GM12878 (cell line): Measurements from ENCODE around the gene MAP3K5.

ENCODE experiments used
- CHD2 ChIP-seq: IDR thresholded peaks from 2 replicates; pipeline ENCODE4 v1.6.1; 2011; ENCODE audit warnings: low read depth, low read length, improper control_type of control experiment, borderline replicate concordance
- CREB1 ChIP-seq: IDR thresholded peaks from 2 replicates; pipeline ENCODE4 v1.6.1; 2012; ENCODE audit warnings: low read depth, mild to moderate bottlenecking, inconsistent platforms
- GABPA ChIP-seq: IDR thresholded peaks from 2 replicates; pipeline ENCODE4 v1.6.1; 2014; ENCODE audit warnings: antibody characterized with exemption, low read depth, mild to moderate bottlenecking, inconsistent platforms
- GATAD2B ChIP-seq: fragments of 450-650 bp; conservative IDR thresholded peaks from 2 replicates; pipeline ENCODE4 v1.6.1; 2017; ENCODE audit warnings: low read depth, mild to moderate bottlenecking, moderate library complexity
- IRF4 ChIP-seq: IDR thresholded peaks from 2 replicates; pipeline ENCODE4 v1.6.1; 2011; ENCODE audit warnings: low read depth, low read length
- NRF1 ChIP-seq: conservative IDR thresholded peaks from 2 replicates; pipeline ENCODE4 v1.6.1; 2011; ENCODE audit warnings: mild to moderate bottlenecking, low read depth, low read length, improper control_type of control experiment
- POLR2AphosphoS5 ChIP-seq: IDR thresholded peaks from 2 replicates; pipeline ENCODE4 v1.6.1; 2011; ENCODE audit warnings: mild to moderate bottlenecking, low read length, inconsistent platforms
- SUZ12 ChIP-seq: fragments of 200-600 bp; sonication (generic); IDR thresholded peaks from one replicate; pipeline ENCODE4 v1.6.1; 2018; ENCODE audit warnings: antibody characterized with exemption, mild to moderate bottlenecking; ENCODE audit not compliant: unreplicated experiment
- TF ChIP-seq, protein P1 (sequence below): IDR thresholded peaks from 2 replicates; pipeline ENCODE4 v1.6.1; 2011; ENCODE audit warnings: low read depth, low read length, improper control_type of control experiment, borderline replicate concordance
- TF ChIP-seq, protein P2 (sequence below): fragments of 450-650 bp; IDR thresholded peaks from 2 replicates; pipeline ENCODE4 v1.6.1; 2017; ENCODE audit warnings: mild to moderate bottlenecking
- TF ChIP-seq, protein P3 (sequence below): fragments of 150-350 bp; IDR thresholded peaks from 2 replicates; pipeline ENCODE4 v1.6.1; 2016; ENCODE audit warnings: low read depth, low read length
- TF ChIP-seq, protein P4 (sequence below): fragments of 450-650 bp; IDR thresholded peaks from 2 replicates; pipeline ENCODE4 v1.6.1; 2017; ENCODE audit warnings: mild to moderate bottlenecking, moderate library complexity
- TF ChIP-seq, protein P5 (sequence below), 3 experiments: IDR thresholded peaks in 2 of 3; conservative IDR thresholded peaks in 1 of 3; 2 replicates each; pipeline ENCODE4 v1.5.1; 2011; ENCODE audit warnings: low read depth in 3 of 3, low read length in 3 of 3, mild to moderate bottlenecking in 3 of 3, control low read depth in 2 of 3, moderate library complexity in 2 of 3, inconsistent platforms in 1 of 3, mixed read lengths in 1 of 3; ENCODE audit not compliant: control insufficient read depth in 2 of 3, insufficient read depth in 1 of 3; ENCODE audit errors: extremely low read depth in 1 of 3
- TF ChIP-seq, protein P6 (sequence below): IDR thresholded peaks from 2 replicates; pipeline ENCODE4 v1.6.1; 2012; ENCODE audit warnings: low read depth, low read length, improper control_type of control experiment

DNA sequence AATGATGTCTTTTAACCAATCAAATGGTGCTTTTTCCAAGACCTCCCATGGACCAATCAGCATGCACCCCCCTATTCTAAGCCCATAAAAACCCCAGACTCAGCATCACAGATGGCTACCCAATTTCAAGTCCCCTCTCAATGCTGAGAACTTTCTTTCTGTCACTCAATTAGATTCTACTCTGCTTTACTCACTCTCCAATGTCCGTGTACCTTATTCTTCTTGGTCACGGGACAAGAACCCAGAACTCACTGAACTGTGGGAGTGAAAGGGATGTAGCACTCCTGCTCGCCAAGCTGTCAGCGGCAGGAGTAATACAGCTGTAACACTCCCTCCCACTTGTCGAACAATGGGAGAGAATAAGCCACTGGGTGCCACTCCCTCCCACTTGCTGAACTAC lies 221.2 kb downstream of the MAP3K5 start:
- TF ChIP-seq, protein P1, sequence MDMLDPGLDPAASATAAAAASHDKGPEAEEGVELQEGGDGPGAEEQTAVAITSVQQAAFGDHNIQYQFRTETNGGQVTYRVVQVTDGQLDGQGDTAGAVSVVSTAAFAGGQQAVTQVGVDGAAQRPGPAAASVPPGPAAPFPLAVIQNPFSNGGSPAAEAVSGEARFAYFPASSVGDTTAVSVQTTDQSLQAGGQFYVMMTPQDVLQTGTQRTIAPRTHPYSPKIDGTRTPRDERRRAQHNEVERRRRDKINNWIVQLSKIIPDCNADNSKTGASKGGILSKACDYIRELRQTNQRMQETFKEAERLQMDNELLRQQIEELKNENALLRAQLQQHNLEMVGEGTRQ: no peak
- TF ChIP-seq POLR2AphosphoS5 (no peak), GABPA (no peak), CHD2 (no peak), GATAD2B (no peak), SUZ12 (no peak), NRF1 (no peak), IRF4 (no peak), CREB1 (no peak)
- TF ChIP-seq, protein P2, sequence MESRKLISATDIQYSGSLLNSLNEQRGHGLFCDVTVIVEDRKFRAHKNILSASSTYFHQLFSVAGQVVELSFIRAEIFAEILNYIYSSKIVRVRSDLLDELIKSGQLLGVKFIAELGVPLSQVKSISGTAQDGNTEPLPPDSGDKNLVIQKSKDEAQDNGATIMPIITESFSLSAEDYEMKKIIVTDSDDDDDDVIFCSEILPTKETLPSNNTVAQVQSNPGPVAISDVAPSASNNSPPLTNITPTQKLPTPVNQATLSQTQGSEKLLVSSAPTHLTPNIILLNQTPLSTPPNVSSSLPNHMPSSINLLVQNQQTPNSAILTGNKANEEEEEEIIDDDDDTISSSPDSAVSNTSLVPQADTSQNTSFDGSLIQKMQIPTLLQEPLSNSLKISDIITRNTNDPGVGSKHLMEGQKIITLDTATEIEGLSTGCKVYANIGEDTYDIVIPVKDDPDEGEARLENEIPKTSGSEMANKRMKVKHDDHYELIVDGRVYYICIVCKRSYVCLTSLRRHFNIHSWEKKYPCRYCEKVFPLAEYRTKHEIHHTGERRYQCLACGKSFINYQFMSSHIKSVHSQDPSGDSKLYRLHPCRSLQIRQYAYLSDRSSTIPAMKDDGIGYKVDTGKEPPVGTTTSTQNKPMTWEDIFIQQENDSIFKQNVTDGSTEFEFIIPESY: no peak
- TF ChIP-seq, protein P3, sequence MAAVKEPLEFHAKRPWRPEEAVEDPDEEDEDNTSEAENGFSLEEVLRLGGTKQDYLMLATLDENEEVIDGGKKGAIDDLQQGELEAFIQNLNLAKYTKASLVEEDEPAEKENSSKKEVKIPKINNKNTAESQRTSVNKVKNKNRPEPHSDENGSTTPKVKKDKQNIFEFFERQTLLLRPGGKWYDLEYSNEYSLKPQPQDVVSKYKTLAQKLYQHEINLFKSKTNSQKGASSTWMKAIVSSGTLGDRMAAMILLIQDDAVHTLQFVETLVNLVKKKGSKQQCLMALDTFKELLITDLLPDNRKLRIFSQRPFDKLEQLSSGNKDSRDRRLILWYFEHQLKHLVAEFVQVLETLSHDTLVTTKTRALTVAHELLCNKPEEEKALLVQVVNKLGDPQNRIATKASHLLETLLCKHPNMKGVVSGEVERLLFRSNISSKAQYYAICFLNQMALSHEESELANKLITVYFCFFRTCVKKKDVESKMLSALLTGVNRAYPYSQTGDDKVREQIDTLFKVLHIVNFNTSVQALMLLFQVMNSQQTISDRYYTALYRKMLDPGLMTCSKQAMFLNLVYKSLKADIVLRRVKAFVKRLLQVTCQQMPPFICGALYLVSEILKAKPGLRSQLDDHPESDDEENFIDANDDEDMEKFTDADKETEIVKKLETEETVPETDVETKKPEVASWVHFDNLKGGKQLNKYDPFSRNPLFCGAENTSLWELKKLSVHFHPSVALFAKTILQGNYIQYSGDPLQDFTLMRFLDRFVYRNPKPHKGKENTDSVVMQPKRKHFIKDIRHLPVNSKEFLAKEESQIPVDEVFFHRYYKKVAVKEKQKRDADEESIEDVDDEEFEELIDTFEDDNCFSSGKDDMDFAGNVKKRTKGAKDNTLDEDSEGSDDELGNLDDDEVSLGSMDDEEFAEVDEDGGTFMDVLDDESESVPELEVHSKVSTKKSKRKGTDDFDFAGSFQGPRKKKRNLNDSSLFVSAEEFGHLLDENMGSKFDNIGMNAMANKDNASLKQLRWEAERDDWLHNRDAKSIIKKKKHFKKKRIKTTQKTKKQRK: no peak
- TF ChIP-seq, protein P4, sequence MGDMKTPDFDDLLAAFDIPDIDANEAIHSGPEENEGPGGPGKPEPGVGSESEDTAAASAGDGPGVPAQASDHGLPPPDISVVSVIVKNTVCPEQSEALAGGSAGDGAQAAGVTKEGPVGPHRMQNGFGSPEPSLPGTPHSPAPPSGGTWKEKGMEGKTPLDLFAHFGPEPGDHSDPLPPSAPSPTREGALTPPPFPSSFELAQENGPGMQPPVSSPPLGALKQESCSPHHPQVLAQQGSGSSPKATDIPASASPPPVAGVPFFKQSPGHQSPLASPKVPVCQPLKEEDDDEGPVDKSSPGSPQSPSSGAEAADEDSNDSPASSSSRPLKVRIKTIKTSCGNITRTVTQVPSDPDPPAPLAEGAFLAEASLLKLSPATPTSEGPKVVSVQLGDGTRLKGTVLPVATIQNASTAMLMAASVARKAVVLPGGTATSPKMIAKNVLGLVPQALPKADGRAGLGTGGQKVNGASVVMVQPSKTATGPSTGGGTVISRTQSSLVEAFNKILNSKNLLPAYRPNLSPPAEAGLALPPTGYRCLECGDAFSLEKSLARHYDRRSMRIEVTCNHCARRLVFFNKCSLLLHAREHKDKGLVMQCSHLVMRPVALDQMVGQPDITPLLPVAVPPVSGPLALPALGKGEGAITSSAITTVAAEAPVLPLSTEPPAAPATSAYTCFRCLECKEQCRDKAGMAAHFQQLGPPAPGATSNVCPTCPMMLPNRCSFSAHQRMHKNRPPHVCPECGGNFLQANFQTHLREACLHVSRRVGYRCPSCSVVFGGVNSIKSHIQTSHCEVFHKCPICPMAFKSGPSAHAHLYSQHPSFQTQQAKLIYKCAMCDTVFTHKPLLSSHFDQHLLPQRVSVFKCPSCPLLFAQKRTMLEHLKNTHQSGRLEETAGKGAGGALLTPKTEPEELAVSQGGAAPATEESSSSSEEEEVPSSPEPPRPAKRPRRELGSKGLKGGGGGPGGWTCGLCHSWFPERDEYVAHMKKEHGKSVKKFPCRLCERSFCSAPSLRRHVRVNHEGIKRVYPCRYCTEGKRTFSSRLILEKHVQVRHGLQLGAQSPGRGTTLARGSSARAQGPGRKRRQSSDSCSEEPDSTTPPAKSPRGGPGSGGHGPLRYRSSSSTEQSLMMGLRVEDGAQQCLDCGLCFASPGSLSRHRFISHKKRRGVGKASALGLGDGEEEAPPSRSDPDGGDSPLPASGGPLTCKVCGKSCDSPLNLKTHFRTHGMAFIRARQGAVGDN: no peak
- TF ChIP-seq, protein P5, sequence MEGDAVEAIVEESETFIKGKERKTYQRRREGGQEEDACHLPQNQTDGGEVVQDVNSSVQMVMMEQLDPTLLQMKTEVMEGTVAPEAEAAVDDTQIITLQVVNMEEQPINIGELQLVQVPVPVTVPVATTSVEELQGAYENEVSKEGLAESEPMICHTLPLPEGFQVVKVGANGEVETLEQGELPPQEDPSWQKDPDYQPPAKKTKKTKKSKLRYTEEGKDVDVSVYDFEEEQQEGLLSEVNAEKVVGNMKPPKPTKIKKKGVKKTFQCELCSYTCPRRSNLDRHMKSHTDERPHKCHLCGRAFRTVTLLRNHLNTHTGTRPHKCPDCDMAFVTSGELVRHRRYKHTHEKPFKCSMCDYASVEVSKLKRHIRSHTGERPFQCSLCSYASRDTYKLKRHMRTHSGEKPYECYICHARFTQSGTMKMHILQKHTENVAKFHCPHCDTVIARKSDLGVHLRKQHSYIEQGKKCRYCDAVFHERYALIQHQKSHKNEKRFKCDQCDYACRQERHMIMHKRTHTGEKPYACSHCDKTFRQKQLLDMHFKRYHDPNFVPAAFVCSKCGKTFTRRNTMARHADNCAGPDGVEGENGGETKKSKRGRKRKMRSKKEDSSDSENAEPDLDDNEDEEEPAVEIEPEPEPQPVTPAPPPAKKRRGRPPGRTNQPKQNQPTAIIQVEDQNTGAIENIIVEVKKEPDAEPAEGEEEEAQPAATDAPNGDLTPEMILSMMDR (IDR thresholded peaks at IDR 0.05 in 2 of 3, conservative IDR thresholded peaks at IDR 0.05 in 1 of 3; ENCODE audit: control insufficient read depth in 2 of 3, extremely low read depth in 1 of 3, insufficient read depth in 1 of 3, low read depth in 3 of 3, low read length in 3 of 3): no peak
- TF ChIP-seq, protein P6, sequence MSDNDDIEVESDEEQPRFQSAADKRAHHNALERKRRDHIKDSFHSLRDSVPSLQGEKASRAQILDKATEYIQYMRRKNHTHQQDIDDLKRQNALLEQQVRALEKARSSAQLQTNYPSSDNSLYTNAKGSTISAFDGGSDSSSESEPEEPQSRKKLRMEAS: no peak
